GM13977 (cell line): ENCODE data around the gene HRCT1.

Source experiments
- DNase-seq: peaks from one replicate; pipeline ENCODE4 v3.0.0; 2012; ENCODE audit warnings: low spot score
- in situ Hi-C: fragments of 300-500 bp; cut with MboI; formaldehyde crosslinking; loops from one replicate; pipeline ENCODE4 v1.12.0; 2022; ENCODE audit warnings: low sequenced_read_pairs, low pct_unique_long_range_greater_than_20kb, mixed read lengths, inconsistent platforms; ENCODE audit not compliant: unreplicated experiment
- TF ChIP-seq, protein P1 (sequence below): IDR thresholded peaks from 2 replicates; pipeline ENCODE4 v1.5.1; 2012; ENCODE audit warnings: mild to moderate bottlenecking, control low read depth; ENCODE audit not compliant: insufficient read depth; ENCODE audit errors: extremely low read depth, missing control alignments

The HRCT1 gene

DNA sequence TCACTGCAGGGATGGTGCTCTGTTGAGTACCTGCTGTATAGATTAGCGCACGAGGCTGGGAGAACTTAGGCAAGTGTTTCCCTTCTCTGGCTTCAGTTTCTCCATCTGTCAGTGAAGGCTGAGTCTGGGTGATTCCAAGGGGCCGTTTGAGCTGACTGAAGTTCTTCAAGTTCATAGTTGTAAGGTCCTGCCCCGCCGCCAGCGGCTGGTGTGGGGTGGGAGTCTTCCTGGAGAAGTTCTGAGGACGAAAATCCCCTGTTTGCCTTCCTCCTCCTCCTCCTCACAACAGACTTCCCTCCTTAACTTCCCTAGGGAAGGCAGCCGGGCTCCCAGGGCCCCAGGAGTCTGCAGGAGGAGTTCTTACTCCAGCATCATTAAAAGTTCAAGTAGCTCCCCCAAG lies 1.7 kb upstream of the HRCT1 start:
- no peak for DNase-seq
- in situ Hi-C loops: no loop called here
- TF ChIP-seq, protein P1, sequence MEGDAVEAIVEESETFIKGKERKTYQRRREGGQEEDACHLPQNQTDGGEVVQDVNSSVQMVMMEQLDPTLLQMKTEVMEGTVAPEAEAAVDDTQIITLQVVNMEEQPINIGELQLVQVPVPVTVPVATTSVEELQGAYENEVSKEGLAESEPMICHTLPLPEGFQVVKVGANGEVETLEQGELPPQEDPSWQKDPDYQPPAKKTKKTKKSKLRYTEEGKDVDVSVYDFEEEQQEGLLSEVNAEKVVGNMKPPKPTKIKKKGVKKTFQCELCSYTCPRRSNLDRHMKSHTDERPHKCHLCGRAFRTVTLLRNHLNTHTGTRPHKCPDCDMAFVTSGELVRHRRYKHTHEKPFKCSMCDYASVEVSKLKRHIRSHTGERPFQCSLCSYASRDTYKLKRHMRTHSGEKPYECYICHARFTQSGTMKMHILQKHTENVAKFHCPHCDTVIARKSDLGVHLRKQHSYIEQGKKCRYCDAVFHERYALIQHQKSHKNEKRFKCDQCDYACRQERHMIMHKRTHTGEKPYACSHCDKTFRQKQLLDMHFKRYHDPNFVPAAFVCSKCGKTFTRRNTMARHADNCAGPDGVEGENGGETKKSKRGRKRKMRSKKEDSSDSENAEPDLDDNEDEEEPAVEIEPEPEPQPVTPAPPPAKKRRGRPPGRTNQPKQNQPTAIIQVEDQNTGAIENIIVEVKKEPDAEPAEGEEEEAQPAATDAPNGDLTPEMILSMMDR: no peak

DNA sequence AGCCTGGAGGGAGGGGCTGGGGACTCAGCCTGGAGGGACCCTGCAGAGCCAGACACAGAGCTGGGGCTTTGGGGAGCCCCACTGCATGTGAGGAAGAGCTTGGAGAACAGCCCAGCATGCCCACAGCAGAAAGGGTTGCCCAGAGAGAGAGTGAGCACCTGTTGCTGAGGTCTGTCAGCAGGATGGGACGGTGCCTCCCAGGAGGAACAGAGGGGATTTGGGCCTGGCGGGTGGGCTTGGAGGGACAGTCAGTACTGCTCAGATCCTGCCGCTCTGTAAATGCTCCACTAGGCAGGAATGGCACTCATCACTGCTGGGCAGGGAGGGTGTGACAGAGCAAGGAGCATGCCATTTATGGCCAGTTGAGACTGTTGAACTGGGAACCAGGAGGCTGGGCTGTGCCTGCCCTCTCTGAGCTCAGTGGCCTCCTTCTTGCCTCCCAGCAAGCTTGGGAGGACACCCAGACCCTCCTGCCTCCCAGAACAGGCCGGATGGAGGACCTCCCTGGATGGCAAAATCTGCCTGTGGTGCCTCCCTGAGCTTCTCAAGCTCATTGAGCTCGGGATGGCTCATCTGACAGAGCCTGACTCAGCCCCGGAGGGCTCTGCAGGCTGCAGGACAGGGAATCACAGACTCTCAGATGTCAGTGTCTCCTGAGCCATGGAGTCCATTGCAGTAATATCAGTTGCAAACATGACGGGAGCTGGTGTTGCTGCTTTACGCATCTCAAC lies 786 bp upstream of the HRCT1 start:
- in situ Hi-C loops: no loop called here
- TF ChIP-seq, protein P1: no peak
- no peak for DNase-seq

DNA sequence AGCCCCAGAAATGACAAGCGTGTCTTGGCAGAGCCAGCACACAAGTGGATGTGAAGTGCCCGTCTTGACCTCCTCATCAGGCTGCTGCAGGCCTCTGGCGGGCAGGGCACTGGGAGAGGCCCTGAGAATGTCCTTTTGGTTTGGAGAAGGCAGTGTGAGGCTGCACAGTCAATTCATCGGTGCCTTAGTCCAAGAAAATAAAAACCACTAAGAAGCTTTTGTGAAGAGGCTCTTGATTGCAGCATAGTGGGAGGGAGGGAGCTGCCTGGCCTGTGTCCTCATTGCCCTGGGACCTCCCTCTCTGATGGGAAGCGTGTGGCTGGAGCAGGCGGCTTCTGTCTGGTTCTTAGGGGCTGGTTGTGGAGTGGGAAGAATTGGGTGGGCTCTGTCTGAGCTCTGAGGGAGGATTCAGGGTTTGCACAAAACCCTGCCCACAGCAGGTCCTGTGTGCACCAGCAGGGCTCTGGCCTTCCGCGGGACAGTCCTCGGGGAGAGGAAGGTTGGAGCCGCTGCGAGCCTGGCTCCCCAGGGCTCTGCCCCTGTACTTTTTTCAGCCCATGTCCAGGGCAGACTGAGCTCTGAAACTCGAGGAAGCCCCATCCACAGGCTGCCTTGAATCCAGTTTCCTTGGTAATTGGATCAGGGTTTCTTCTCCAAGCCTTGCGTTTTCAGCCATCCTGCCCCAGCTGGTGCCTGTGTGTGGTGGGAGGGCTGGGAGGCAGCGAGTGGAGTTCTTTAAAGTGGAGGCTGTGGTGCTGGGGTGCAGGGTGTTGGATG lies 1.1 kb downstream of the HRCT1 start:
- in situ Hi-C loops: no loop called here
- no peak for DNase-seq
- TF ChIP-seq, protein P1: no peak

DNA sequence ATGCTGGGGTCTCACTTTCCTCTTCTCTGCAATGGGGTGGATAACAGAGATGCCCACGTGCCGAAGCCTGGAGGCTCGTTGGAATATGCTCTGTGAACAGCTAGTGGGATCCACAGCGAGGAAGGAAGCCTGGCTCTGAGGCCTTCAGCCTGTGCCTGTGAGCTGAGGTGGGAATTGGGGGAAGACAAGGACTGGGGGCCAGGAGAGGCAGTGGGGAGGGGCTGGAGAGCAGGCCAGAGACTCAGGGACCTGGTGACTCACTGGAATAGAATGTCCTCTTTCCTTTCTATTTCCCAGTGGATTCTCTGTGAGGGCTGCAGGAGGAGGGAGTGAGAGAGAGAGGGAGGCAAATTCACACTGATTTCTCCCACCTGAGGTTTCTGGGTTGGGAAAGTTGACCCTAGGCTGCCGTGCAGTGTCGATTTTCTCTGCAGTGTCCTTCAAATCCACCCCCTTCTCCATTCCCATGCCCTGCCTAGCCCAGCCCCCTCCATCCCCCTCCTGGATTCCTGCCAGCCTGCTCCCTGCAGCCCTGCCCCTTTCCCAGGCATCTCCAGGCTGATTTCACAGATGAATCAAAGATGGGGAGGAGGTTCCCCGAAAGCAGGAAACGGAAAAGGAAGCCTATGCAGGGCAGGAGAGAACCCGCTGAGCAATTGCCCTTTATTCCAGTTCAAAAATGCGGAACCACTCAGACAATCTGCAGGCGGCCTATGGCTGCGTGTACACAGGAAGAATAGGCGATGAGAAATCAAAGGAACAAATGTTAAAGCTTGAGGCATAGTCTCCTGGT lies 1.9 kb downstream of the HRCT1 start:
- DNase-seq: no peak
- in situ Hi-C loops: no loop called here
- TF ChIP-seq, protein P1: no peak

DNA sequence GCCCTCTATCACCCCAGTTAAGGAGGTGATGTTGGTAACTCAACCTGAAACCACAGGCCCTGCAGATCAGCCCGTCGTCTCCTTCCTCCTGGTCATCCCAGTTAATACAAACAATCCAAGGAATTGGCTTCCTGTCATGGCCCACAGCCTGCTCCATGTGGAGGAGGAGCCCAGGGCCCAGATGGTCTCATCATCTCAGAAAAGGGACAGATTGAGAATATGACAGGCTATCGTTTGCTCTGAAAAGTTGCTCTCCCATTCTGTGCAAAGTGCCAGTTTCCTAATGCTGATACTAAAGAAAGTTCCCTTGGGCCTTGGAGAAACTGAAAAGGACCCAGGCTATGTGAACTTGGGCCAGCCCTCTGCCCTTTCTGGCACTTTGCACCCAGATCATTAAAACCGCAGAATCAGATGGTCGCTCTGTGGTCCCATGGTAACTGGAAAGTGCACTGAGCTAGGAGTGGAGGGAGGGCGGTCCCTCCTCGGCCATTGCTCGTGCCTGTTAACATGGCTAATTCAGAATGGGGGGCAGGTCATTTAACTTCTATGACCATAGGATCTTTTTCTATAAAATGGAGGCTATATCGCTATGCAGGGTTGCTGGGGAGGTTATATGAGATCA lies 2.6 kb downstream of the HRCT1 start:
- in situ Hi-C loops: no loop called here
- no peak for DNase-seq
- TF ChIP-seq, protein P1: no peak

DNA sequence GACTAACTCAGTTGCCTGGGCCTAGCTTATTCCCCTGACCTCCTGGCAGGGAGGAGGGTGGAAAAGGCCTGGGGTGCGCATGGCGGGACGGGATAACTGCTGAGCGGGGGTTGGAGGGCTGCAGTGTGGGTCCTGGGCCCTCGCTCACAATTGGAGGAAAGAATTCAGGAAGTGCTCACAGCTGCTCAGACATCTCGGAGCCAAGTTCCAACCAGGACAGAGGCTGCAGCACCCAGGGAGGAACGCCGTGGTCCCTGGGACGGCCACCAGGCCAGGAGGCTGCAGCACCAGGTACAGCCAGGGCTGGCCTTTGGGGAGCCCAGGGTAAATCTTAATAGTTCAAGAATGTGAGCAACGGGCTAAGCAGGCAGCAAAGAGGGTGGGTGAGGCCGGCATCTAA lies 3.3 kb downstream of the HRCT1 start, which contains the start of gene SPAAR:
TSS of gene SPAAR (plus strand) at position 217 of the 400 bp plus-strand sequence. CDS start 974 bp downstream, outside the sequence.
- no peak for DNase-seq
- in situ Hi-C loops: no loop called here
- TF ChIP-seq, protein P1: no peak
